SK-N-SH (cell line): ENCODE results near the gene MEGF6. TPM values are rescaled to one million over a fixed set of nuclear protein-coding genes. Genes with fewer than 3 reads are reported as not detected.

Source experiments
- CTCF ChIA-PET: fragments of 300-600, 350-600 bp; formaldehyde crosslinking; extraction: SDS; loops from one replicate; lab custom pipeline; 2021; lab: Yijun Ruan, JAX
- POLR2A ChIA-PET: fragments of 350-600 bp; sonication (Branson Sonifier 250); formaldehyde crosslinking; extraction: SDS; loops from one replicate; lab custom pipeline; 2020; ENCODE audit warnings: antibody characterized with exemption, inconsistent platforms; lab: Yijun Ruan, JAX
- DNase-seq: peaks from one replicate; pipeline ENCODE4 v3.0.0; 2012
- H2AFZ ChIP-seq: fragments of 200-600 bp; sonication (generic); 2 replicates; pipeline ENCODE4 v1.8.1; 2016; ENCODE audit warnings: antibody characterized with exemption, mild to moderate bottlenecking, low read depth
- H3F3A ChIP-seq: fragments of 200-600 bp; sonication (generic); replicated peaks from 2 replicates; pipeline ENCODE3; 2016; ENCODE audit warnings: antibody characterized with exemption, mild to moderate bottlenecking; ENCODE audit not compliant: insufficient read depth
- H3K27ac ChIP-seq, 2 experiments: fragments of 200-500 bp in 1 of 2; fragments of 200-600 bp in 1 of 2; sonication (Bioruptor generic) in 1 of 2; sonication (generic), shearing (Covaris generic) in 1 of 2; 2 replicates each; pipeline versions ENCODE4 v1.5.1 to v1.6.1; 2014 to 2016; ENCODE audit warnings: low read depth in 2 of 2, inconsistent platforms in 1 of 2, low read length in 1 of 2, mild to moderate bottlenecking in 1 of 2, mixed read lengths in 1 of 2
- H3K27me3 ChIP-seq: fragments of 200-600 bp; sonication (generic), shearing (Covaris generic); 2 replicates; pipeline ENCODE4 v1.6.1; 2016; ENCODE audit warnings: mixed run types; ENCODE audit not compliant: insufficient read depth
- H3K36me3 ChIP-seq, 2 experiments: fragments of 200-500 bp in 1 of 2; fragments of 200-600 bp in 1 of 2; sonication (Bioruptor generic) in 1 of 2; sonication (generic) in 1 of 2; replicated peaks in 1 of 2; 2 replicates each; pipeline versions ENCODE3 to v1.5.1; 2014 to 2016; ENCODE audit warnings: low read length in 1 of 2, mild to moderate bottlenecking in 1 of 2; ENCODE audit not compliant: insufficient read depth in 2 of 2, control insufficient read depth in 1 of 2
- H3K4me1 ChIP-seq, 2 experiments: fragments of 200-500 bp in 1 of 2; fragments of 200-600 bp in 1 of 2; sonication (Bioruptor generic) in 1 of 2; sonication (generic), shearing (Covaris generic) in 1 of 2; 2 replicates each; pipeline versions ENCODE4 v1.5.1 to v1.6.1; 2014 to 2016; ENCODE audit warnings: low read depth in 1 of 2, low read length in 1 of 2, mixed run types in 1 of 2; ENCODE audit not compliant: insufficient read depth in 2 of 2, control insufficient read depth in 1 of 2
- H3K4me2 ChIP-seq: fragments of 200-600 bp; sonication (generic), shearing (Covaris generic); 2 replicates; pipeline ENCODE4 v1.6.1; 2017; ENCODE audit warnings: mixed run types
- H3K4me3 ChIP-seq, 2 experiments: fragments of 200-500 bp in 1 of 2; fragments of 200-600 bp in 1 of 2; sonication (Bioruptor generic) in 1 of 2; sonication (generic), shearing (Covaris generic) in 1 of 2; 2 replicates each; pipeline versions ENCODE4 v1.5.1 to v1.8.1; 2014 to 2016; ENCODE audit warnings: low read depth in 2 of 2, inconsistent platforms in 1 of 2, low read length in 1 of 2, mild to moderate bottlenecking in 1 of 2, mixed read lengths in 1 of 2, moderate library complexity in 1 of 2
- H3K79me2 ChIP-seq: fragments of 200-600 bp; sonication (generic); 2 replicates; pipeline ENCODE4 v1.8.1; 2017; ENCODE audit warnings: mild to moderate bottlenecking; ENCODE audit not compliant: insufficient read depth
- H3K9ac ChIP-seq: fragments of 200-600 bp; sonication (generic); 2 replicates; pipeline ENCODE4 v1.6.1; 2017; ENCODE audit warnings: mixed run types
- H3K9me2 ChIP-seq: fragments of 200-600 bp; sonication (generic); 2 replicates; pipeline ENCODE4 v1.6.1; 2017; ENCODE audit warnings: mixed run types
- H3K9me3 ChIP-seq: fragments of 200-600 bp; sonication (generic); 2 replicates; pipeline ENCODE4 v1.6.1; 2017; ENCODE audit warnings: mixed run types, mild to moderate bottlenecking, moderate library complexity
- H4K20me1 ChIP-seq: fragments of 200-600 bp; sonication (generic); 2 replicates; pipeline ENCODE4 v1.6.1; 2017; ENCODE audit warnings: mild to moderate bottlenecking, mixed run types; ENCODE audit not compliant: insufficient read depth
- ELF1 ChIP-seq: IDR thresholded peaks from 2 replicates; pipeline ENCODE4 v1.4.0; 2012
- EZH2phosphoT487 ChIP-seq: fragments of 200-600 bp; sonication (generic); IDR thresholded peaks from 2 replicates; pipeline ENCODE4 v1.6.1; 2017; ENCODE audit warnings: low read depth, mixed run types, mild to moderate bottlenecking, antibody characterized with exemption, moderate library complexity, borderline replicate concordance
- FOXJ3 ChIP-seq: sonication (generic); formaldehyde crosslinking; IDR thresholded peaks from 2 replicates; pipeline ENCODE4 v1.5.1; 2020; ENCODE audit warnings: mild to moderate bottlenecking, missing genetic modification reagents
- FOXM1 ChIP-seq: IDR thresholded peaks from 2 replicates; pipeline ENCODE4 v1.4.0; 2012; ENCODE audit warnings: low read depth, mild to moderate bottlenecking
- GATA2 ChIP-seq: sonication (generic); formaldehyde crosslinking; IDR thresholded peaks from 2 replicates; pipeline ENCODE4 v1.5.0; 2020; ENCODE audit warnings: mild to moderate bottlenecking, missing genetic modification reagents
- MXI1 ChIP-seq: IDR thresholded peaks from 2 replicates; pipeline ENCODE4 v1.6.1; 2012; ENCODE audit warnings: mild to moderate bottlenecking, low read depth, low read length, improper control_type of control experiment
- POLR2AphosphoS5 ChIP-seq: IDR thresholded peaks from 2 replicates; pipeline ENCODE4 v1.6.1; 2012; ENCODE audit warnings: low read depth, low read length
- REST ChIP-seq: IDR thresholded peaks from 2 replicates; pipeline ENCODE4 v1.6.1; 2012; ENCODE audit warnings: mild to moderate bottlenecking, low read depth, low read length, moderate library complexity
- TAF1 ChIP-seq: IDR thresholded peaks from 2 replicates; pipeline ENCODE4 v1.6.1; 2012; ENCODE audit warnings: low read depth, mild to moderate bottlenecking, low read length, moderate library complexity, borderline replicate concordance
- ZBTB33 ChIP-seq: IDR thresholded peaks from 2 replicates; pipeline ENCODE4 v1.4.0; 2012; ENCODE audit warnings: low read depth, borderline replicate concordance
- WGBS: methylation state at CpG from one replicate; pipeline ENCODE4 v1.1.6; 2017; ENCODE audit warnings: low lambda C conversion rate; 5-methylcytosine and 5-hydroxymethylcytosine counted together
- polyA plus RNA-seq, 3 experiments: library from polyadenylated mRNA; depleted of rRNA; stranded (reverse); fragments of >200 nt; gene quantifications; 2 replicates each; pipeline ENCODE4 v1.2.3, GENCODE V29; 2012

Gene MEGF6
- polyA plus RNA-seq, 1 of the 3 experiments (the other 2 are of a cell fraction): 7.6 TPM

GRCh38 chr1:3521426-3521825 is 89.9 kb downstream of the MEGF6 start:
- H3K79me2 ChIP-seq: no peaks in the 10 kb centered on the region
- no peak overlapping the region for H3K9ac ChIP-seq
- H3K9me2 ChIP-seq: no peaks in the 10 kb centered on the region
- H3K27me3 ChIP-seq: no peaks in the 10 kb centered on the region
- no peak overlapping the region for H3K4me3 ChIP-seq
- CTCF ChIA-PET: interaction anchor here (1.2 kb wide), 1 partner anchor 44 kb away, joined by 3 read pairs; no protein-coding TSS in a partner anchor
- H4K20me1 ChIP-seq: no peaks in the 10 kb centered on the region
- no peak for TF ChIP-seq ZBTB33
- no peak for TF ChIP-seq POLR2AphosphoS5
- TF ChIP-seq FOXM1: no peak
- no peak for TF ChIP-seq EZH2phosphoT487
- no peak for TF ChIP-seq REST
- TF ChIP-seq ELF1: no peak
- no peak overlapping the region for H3K27ac ChIP-seq
- no peaks in the 10 kb centered on the region for H3K9me3 ChIP-seq
- no peaks in the 10 kb centered on the region for H3K36me3 ChIP-seq
- WGBS: 90% methylated on average over 4 of the region's 16 CpGs
- H3K4me2 ChIP-seq: no peak overlapping the region
- POLR2A ChIA-PET: no interaction called here
- H2AFZ ChIP-seq: no peak overlapping the region
- peaks cover 0 to 73% of the 10 kb centered on the region in 2 experiments; a peak in 1 of 4 replicates for H3K4me1 ChIP-seq
- H3F3A ChIP-seq: no peaks in the 10 kb centered on the region
- no peak for DNase-seq

GRCh38 chr1:3520419-3521378 is 90.6 kb downstream of the MEGF6 start:
- H3K4me1 ChIP-seq: peaks cover 0 to 75% of the 10 kb centered on the region in 2 experiments; a peak in 1 of 4 replicates
- no peaks in the 10 kb centered on the region for H3K9me2 ChIP-seq
- H3K4me3 ChIP-seq: no peak overlapping the region
- CTCF ChIA-PET: interaction anchor here (0.8 to 1.2 kb wide), 2 partner anchors 44 to 98 kb away, joined by 3 read pairs; no protein-coding TSS in a partner anchor
- H3K27ac ChIP-seq: no peak overlapping the region
- no peak for DNase-seq
- no peaks in the 10 kb centered on the region for H3K27me3 ChIP-seq
- POLR2A ChIA-PET: no interaction called here
- no peaks in the 10 kb centered on the region for H4K20me1 ChIP-seq
- H3K36me3 ChIP-seq: no peaks in the 10 kb centered on the region
- no peaks in the 10 kb centered on the region for H3F3A ChIP-seq
- H3K9ac ChIP-seq: no peak overlapping the region
- no peaks in the 10 kb centered on the region for H3K79me2 ChIP-seq
- H3K9me3 ChIP-seq: no peaks in the 10 kb centered on the region
- no peak overlapping the region for H2AFZ ChIP-seq
- 80% methylated on average over 4 of the region's 24 CpGs for WGBS
- H3K4me2 ChIP-seq: no peak overlapping the region
- no peak for TF ChIP-seq FOXM1
- TF ChIP-seq TAF1: no peak
- TF ChIP-seq MXI1: no peak
- TF ChIP-seq GATA2 (CRISPR knock-in tag): no peak
- TF ChIP-seq FOXJ3: no peak
- TF ChIP-seq, all 33 proteins: peak for 0
